Keratinocyte (primary cell): ENCODE measurements around the gene ABHD2. TPM values are rescaled to one million over a fixed set of nuclear protein-coding genes. Genes with fewer than 3 reads are reported as not detected.

Source experiments
- DNase-seq: peaks from one replicate; pipeline ENCODE4 v3.0.0-alpha.2; 2011; ENCODE audit warnings: low read depth, missing footprints, low spot score
- FAIRE-seq: peaks from 2 replicates; lab custom pipeline; 2011; peaks lifted over from hg19 to GRCh38; lab: Jason Lieb, UNC
- H2AFZ ChIP-seq: 2 replicates; pipeline ENCODE4 v1.6.0; 2012; ENCODE audit warnings: low read length, control low read depth, inconsistent platforms; ENCODE audit not compliant: control insufficient read depth
- H3K27ac ChIP-seq: 2 replicates; pipeline ENCODE4 v1.5.1; 2011; ENCODE audit warnings: low read length; ENCODE audit not compliant: control insufficient read depth, insufficient read depth
- H3K27me3 ChIP-seq: 3 replicates; pipeline ENCODE4 v1.6.0; 2011; ENCODE audit warnings: low read length; ENCODE audit not compliant: control insufficient read depth, insufficient read depth; ENCODE audit errors: extremely low read depth
- H3K36me3 ChIP-seq, 2 experiments: 2 replicates in 1 of 2; 3 replicates in 1 of 2; pipeline ENCODE4 v1.5.1; 2011; ENCODE audit warnings: low read length in 2 of 2, mild to moderate bottlenecking in 1 of 2; ENCODE audit not compliant: control insufficient read depth in 2 of 2, insufficient read depth in 2 of 2; ENCODE audit errors: extremely low read depth in 1 of 2
- H3K4me1 ChIP-seq: 3 replicates; pipeline ENCODE4 v1.5.1; 2011; ENCODE audit warnings: low read length; ENCODE audit not compliant: control insufficient read depth, insufficient read depth; ENCODE audit errors: extremely low read depth
- H3K4me2 ChIP-seq: 3 replicates; pipeline ENCODE4 v1.6.0; 2011; ENCODE audit warnings: low read depth, low read length; ENCODE audit not compliant: control insufficient read depth, insufficient read depth; ENCODE audit errors: extremely low read depth
- H3K4me3 ChIP-seq, 3 experiments: fragments of 200-600 bp in 1 of 3; sonication (generic) in 1 of 3; 2 replicates in 2 of 3; 3 replicates in 1 of 3; pipeline ENCODE4 v1.5.1; 2011 to 2016; ENCODE audit warnings: low read length in 3 of 3, mild to moderate bottlenecking in 3 of 3, control low read depth in 2 of 3, inconsistent platforms in 1 of 3, low read depth in 1 of 3, mixed read lengths in 1 of 3, mixed run types in 1 of 3, moderate library complexity in 1 of 3; ENCODE audit not compliant: control insufficient read depth in 2 of 3, insufficient read depth in 2 of 3; ENCODE audit errors: extremely low read depth in 1 of 3
- H3K79me2 ChIP-seq: 2 replicates; pipeline ENCODE4 v1.6.0; 2012; ENCODE audit warnings: low read length; ENCODE audit not compliant: control insufficient read depth, insufficient read depth
- H3K9ac ChIP-seq: 3 replicates; pipeline ENCODE4 v1.6.0; 2011; ENCODE audit warnings: low read length; ENCODE audit not compliant: control insufficient read depth, insufficient read depth; ENCODE audit errors: extremely low read depth
- H3K9me1 ChIP-seq: 3 replicates; pipeline ENCODE4 v1.6.0; 2011; ENCODE audit warnings: low read length; ENCODE audit not compliant: control insufficient read depth, insufficient read depth; ENCODE audit errors: extremely low read depth
- H3K9me3 ChIP-seq: 2 replicates; pipeline ENCODE4 v1.5.1; 2012; ENCODE audit warnings: low read depth, low read length; ENCODE audit not compliant: control insufficient read depth
- H4K20me1 ChIP-seq: 3 replicates; pipeline ENCODE4 v1.6.0; 2011; ENCODE audit warnings: low read length; ENCODE audit not compliant: control insufficient read depth, insufficient read depth; ENCODE audit errors: extremely low read depth
- EZH2 ChIP-seq: IDR thresholded peaks from one replicate; pipeline ENCODE4 v1.6.1; 2012; ENCODE audit warnings: inconsistent platforms, mild to moderate bottlenecking, low read length, moderate library complexity
- dilution Hi-C: fragments of 300-500 bp; cut with MboI; formaldehyde crosslinking; loops from one replicate; pipeline ENCODE4 v1.7.0; 2020; ENCODE audit warnings: low sequenced_read_pairs; ENCODE audit not compliant: extremely low pct_ligation_motif_present
- polyA plus RNA-seq, 5 experiments: library from polyadenylated mRNA; depleted of rRNA in 3 of 5; stranded (reverse) in 3 of 5; stranded (forward) in 1 of 5; unstranded in 1 of 5; fragments of >200 nt; gene quantifications; 1 replicate in 1 of 5; 2 replicates in 3 of 5; 3 replicates in 1 of 5; pipeline versions ENCODE4 v1.2.1 to v1.2.3, GENCODE V29; 2011 to 2012; ENCODE audit warnings: missing spikeins in 2 of 5, low read depth in 1 of 5, low replicate concordance in 1 of 5
- TF ChIP-seq, protein P1 (sequence below), 3 experiments: IDR thresholded peaks in 1 of 3; conservative IDR thresholded peaks in 1 of 3; optimal IDR thresholded peaks in 1 of 3; 2 replicates in 2 of 3; 3 replicates in 1 of 3; pipeline versions ENCODE3 to v1.5.1; 2011; ENCODE audit warnings: low read length in 3 of 3, mild to moderate bottlenecking in 3 of 3, moderate library complexity in 2 of 3, control low read depth in 1 of 3, inconsistent platforms in 1 of 3; ENCODE audit not compliant: insufficient read depth in 2 of 3; ENCODE audit errors: extremely low read depth in 1 of 3

The ABHD2 gene
- polyA plus RNA-seq, 1 donor (not counting 4 experiments of a cell fraction or from before 2014, with no cell fraction given) = 22.8 TPM

DNA sequence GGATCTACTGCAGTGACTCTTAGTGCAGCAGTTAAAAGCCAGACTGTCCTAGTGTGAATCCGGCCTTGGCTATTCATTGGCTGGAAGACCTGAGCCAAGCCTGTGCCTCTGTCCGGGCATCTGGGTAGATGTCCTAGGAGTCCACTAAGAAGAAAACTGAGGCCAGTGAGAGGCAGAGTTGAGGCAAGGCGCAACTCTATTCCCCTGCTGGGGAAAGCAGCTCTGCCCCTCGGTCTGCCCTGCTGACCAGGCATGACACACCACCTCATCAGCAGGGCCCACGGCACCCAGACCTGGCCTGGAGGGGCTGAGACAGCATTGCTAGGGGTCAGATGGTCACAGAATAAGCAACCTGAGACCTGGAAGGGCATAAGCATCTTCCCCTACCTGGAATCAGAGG lies 46.7 kb upstream of the ABHD2 start:
- Histone ChIP-seq H3K36me3 (no peaks in the 10 kb centered on the region), H3K9me3 (no peaks in the 10 kb centered on the region), H3K4me1 (no peaks in the 10 kb centered on the region), H4K20me1 (no peaks in the 10 kb centered on the region), H3K4me3 (no peak overlapping the region), H3K27ac (no peak overlapping the region), H3K27me3 (peaks cover 14% of the 10 kb centered on the region), H3K79me2 (no peaks in the 10 kb centered on the region), H2AFZ (no peak overlapping the region), H3K9me1 (no peaks in the 10 kb centered on the region), H3K9ac (no peak overlapping the region), H3K4me2 (no peak overlapping the region)
- no peak for DNase-seq
- FAIRE-seq = no peak
- dilution Hi-C loops = no loop called here
- TF ChIP-seq EZH2 = no peak
- TF ChIP-seq, protein P1, sequence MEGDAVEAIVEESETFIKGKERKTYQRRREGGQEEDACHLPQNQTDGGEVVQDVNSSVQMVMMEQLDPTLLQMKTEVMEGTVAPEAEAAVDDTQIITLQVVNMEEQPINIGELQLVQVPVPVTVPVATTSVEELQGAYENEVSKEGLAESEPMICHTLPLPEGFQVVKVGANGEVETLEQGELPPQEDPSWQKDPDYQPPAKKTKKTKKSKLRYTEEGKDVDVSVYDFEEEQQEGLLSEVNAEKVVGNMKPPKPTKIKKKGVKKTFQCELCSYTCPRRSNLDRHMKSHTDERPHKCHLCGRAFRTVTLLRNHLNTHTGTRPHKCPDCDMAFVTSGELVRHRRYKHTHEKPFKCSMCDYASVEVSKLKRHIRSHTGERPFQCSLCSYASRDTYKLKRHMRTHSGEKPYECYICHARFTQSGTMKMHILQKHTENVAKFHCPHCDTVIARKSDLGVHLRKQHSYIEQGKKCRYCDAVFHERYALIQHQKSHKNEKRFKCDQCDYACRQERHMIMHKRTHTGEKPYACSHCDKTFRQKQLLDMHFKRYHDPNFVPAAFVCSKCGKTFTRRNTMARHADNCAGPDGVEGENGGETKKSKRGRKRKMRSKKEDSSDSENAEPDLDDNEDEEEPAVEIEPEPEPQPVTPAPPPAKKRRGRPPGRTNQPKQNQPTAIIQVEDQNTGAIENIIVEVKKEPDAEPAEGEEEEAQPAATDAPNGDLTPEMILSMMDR (optimal IDR thresholded peaks at IDR 0.05 in 1 of 3, IDR thresholded peaks at IDR 0.05 in 1 of 3, conservative IDR thresholded peaks at IDR 0.05 in 1 of 3; ENCODE audit: extremely low read depth in 1 of 3, insufficient read depth in 2 of 3, low read length in 3 of 3) = no peak

DNA sequence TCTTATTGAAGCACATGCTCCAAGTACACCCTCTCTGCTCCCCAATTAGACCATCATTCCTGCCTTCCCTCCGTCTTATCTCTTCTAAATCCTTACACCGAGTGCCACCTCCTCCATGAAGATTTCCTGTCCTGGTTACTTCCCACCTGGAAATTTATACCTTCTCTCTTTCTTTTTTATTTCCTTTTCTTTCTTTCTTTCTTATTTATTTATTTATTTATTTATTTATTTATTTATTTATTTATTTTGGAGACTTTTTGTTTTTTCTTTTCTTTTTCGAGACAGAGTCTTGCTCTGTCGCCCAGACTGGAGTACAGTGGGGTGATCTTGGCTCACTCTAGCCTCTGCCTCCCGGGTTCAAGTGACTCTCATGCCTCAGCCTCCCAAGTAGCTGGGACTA lies 45.9 kb upstream of the ABHD2 start:
- Histone ChIP-seq H3K27ac (no peak overlapping the region), H3K9ac (no peak overlapping the region)
- dilution Hi-C loops = no loop called here

More for the DNA sequence above, 45.9 kb upstream of the ABHD2 start:
- Histone ChIP-seq H3K27me3 (peaks cover 14% of the 10 kb centered on the region), H2AFZ (no peak overlapping the region), H4K20me1 (no peaks in the 10 kb centered on the region), H3K4me2 (no peak overlapping the region), H3K9me1 (no peaks in the 10 kb centered on the region), H3K36me3 (no peaks in the 10 kb centered on the region), H3K4me1 (no peaks in the 10 kb centered on the region), H3K4me3 (no peak overlapping the region), H3K9me3 (no peaks in the 10 kb centered on the region), H3K79me2 (no peaks in the 10 kb centered on the region)
- no peak for DNase-seq
- FAIRE-seq = no peak
- TF ChIP-seq EZH2 = no peak
- TF ChIP-seq, protein P1 (optimal IDR thresholded peaks at IDR 0.05 in 1 of 3, IDR thresholded peaks at IDR 0.05 in 1 of 3, conservative IDR thresholded peaks at IDR 0.05 in 1 of 3; ENCODE audit: extremely low read depth in 1 of 3, insufficient read depth in 2 of 3, low read length in 3 of 3) = no peak
